Stimulated activated CD4-positive, alpha-beta T cell treated with anti-CD3 and anti-CD28 coated beads, TNF-alpha, amount 100 ng/mL, for 48 hours (primary cell): Measurements from ENCODE around the gene CST2.
"Not testable (repeated sequence)": the region's sequence is repeated elsewhere in the genome, so short reads cannot be mapped to it uniquely, and the experiment has no call there.

ENCODE experiments used
- DNase-seq, 3 donors: peaks; one replicate each; pipeline ENCODE4 v3.0.0-alpha.2; 2020; ENCODE audit warnings: low read depth in 3 of 3

Gene CST2

GRCh38 chr20:23810349-23810748, 16.2 kb downstream of the CST2 start:
- not testable (repeated sequence) for DNase-seq

DNA sequence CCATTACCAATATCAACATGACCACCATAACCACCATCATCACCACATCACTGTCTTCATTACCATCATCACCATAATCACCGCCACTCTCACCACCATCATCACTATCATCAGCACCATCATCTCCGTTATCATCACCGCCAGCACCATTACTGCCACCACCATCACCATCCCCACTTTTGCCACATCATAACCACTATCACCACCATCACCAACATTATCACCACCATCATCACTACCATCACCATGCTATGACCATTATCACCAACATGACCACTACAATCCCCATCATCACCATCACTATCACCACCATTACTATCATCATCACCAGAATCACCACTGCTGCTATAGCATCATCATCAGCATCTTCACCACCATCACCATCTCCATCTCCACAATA, 25.7 kb downstream of the CST2 start:
- no peak for DNase-seq

DNA sequence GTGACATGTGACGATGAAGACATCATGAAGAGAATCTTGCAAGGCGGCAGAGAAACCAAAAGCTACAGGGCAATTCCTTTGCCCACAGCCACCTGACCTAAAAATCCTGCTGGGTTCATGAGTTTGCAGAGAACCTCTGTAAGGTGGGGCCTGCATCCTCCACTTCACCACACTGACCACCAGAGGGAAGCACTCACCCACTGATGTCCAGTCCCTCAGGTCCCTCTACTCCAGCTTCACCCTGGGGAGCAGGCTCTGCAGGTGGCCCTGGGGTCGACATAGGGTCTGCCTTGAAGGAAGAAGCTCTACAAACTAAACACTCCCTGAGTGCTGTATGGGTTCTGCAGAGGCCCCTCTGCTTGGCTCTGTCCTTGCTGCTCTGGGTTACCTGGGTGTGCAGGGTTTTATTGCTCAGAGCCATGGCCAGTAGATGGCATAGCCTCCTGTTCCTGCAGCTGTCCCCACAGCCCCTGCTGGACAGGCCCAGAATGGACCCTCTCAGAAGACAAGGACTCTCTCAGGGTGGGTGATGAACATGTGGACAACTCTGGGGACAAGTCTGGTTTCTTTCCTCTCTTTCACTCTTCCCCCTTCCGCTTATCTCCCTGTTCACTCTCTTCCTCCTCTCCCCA, 27.2 kb downstream of the CST2 start:
- DNase-seq: peak in 2 of 3 donors; percentile 5 to 11

- no peak for DNase-seq
These were observed 31.0 kb downstream of the CST2 start for GRCh38 chr20:23795526-23795925.

GRCh38 chr20:23794841-23795240, 31.7 kb downstream of the CST2 start:
- no peak for DNase-seq

DNA sequence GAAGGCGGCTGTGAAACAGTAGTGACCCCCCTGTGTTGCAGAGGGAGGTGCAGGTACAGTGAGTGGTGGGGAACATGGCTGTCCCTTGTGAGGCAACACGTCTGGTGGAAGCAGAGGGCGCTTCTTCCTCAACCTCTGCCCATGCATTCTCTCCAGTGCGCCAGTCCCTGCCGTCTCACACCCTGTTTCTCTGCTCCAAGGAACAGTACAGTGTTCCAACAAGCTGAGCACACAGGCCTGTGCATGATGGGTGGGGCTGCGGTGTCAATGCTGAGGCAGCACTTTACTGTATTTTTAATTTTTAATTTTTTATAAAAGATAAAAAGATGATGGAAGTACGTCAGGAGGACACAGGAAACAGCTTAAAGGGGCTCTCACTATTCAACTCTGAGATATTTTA, 32.5 kb downstream of the CST2 start:
- no peak for DNase-seq

DNA sequence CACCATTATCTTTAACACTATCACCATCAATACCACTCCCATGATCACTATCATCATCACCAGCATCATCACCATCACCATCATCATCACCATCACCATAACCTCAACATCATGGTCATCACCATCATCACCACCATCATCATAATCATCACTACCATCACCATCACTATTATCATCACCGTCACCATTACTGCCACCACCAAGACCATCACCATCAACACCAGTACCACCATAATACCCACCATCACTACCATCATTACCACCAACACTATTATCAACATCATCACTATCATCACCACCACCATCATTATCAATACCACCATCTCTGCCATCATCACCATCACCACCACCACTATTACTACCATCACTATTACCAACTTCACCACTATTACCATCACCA, 43.1 kb downstream of the CST2 start:
- no peak for DNase-seq

DNA sequence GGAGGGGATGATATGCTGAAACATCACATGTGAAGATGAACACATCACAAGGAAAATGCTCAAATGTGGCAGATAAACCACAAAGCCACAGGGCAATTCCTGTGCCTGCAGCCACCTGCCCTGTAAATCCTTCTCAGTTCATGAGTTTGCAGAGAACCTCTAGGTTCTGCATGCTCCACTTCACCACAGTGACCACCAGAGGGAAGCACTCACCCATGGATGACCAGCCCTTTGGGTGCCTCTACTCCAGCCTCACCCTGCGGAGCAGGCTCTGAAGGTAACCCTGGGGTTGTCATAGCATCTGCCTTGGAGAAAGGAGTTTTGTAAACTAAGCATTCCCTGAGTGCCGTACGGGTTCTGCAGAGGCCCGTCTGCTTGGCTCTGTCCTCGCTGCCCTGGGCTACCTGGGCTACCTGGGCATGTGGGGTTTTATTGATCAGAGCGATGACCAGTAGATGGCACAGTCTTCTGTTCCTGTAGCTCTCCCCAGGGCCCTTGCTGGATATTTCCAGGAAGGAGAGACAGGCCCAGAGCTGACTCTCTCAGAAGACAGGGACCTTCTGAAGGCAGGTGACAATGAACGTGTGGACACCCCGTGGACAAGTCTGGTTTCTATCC, 44.1 kb downstream of the CST2 start:
- DNase-seq: no peak

- DNase-seq: not testable (repeated sequence)
These were observed 47.9 kb downstream of the CST2 start for GRCh38 chr20:23778676-23779075.

DNA sequence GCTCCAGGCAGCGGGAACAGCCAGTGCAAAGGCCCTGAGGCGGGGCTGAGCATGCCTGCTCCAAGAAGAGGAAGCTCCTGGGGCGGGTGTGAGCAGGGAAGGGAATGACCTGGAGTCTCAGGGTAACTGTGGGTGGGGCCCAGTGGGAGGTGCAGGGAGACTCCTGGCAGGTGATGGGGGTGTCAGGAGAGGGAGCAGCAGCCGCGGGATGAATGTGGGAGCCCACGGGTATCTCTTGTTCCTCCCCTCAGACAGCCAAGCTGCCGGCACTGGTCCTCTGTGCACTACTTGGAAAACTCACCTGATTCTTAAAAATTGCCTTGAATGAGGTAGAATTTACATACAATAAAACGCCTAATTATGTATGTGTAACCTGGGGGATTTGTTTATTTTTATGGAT, 49.1 kb downstream of the CST2 start:
- DNase-seq: not testable (repeated sequence)

DNA sequence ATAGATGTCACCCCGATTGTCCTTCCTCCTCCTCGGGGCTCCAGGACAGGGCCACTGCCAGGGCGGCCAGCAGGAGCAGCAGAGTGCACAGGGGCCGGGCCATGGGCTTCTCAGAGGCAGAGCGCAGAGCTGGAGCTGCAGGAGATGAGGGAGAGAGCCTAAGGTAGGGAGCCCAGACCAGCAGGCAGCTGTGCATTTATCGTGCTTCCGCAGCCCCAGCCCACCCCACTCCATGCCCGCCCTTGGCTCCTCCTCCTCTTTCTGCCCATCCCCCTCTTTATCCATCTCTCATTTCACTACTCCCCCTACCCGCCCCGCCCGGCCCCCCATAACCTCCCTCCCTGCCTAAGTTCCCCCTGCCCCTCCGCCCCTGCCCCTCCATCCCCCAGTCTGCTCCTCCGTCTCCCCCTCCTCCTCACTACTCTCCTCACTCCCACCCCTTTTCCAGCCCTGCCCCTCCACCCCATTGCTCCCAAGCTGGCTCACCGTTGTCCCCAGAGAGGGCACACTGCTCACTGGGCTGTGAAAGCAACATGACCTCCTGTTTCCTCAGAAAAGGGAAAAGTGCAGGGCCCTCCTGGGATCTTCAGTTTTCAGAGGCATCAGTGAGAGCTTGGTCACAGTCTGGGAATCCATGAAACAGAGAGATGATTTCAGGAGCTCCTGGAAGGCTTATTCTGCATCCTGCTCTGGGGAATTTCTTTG, 50.3 kb downstream of the CST2 start:
- DNase-seq: no peak

GRCh38 chr20:23774081-23774480, 52.4 kb downstream of the CST2 start:
- no peak for DNase-seq
